ENCODE measurements around the gene NRXN3.

NRXN3 gene

DNA sequence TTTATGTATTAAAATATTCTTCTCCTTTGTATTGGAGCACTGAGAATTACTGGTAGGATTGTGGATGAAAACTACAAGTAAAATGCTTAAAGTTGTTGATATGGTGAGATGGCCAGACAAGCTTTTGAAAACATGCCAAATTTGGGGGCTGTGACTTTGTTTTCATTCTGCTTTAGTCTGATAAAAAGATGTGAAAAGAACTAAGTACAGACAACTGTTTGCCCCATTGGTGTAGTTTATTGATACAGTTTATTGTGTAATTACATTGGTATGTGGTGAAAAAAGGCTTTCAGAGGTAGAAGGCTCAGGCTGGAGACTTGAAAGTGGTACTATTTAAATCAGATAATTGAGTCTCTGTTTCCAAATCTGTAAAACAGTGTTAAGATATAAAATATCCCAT lies 1294.3 kb downstream of the NRXN3 start:
- peaks cover 7% of the 10 kb centered on the region for H3K4me1 ChIP-seq (ENCODE audit: control insufficient read depth, insufficient read depth, low read length)
- no peaks in the 10 kb centered on the region for H3K9me3 ChIP-seq (ENCODE audit: control insufficient read depth, insufficient read depth, low read depth, low read length)
- POLR2A ChIA-PET: no interaction called here
- H3K27ac ChIP-seq (ENCODE audit: extremely low read depth, low read depth, low read length): no peak overlapping the region
- no peak overlapping the region for H3K4me3 ChIP-seq (ENCODE audit: low read depth, low read length)
- TF ChIP-seq SP2 (tag by site-specific recombination; IDR thresholded peaks at IDR 0.05): no peak
- TF ChIP-seq, protein P1, sequence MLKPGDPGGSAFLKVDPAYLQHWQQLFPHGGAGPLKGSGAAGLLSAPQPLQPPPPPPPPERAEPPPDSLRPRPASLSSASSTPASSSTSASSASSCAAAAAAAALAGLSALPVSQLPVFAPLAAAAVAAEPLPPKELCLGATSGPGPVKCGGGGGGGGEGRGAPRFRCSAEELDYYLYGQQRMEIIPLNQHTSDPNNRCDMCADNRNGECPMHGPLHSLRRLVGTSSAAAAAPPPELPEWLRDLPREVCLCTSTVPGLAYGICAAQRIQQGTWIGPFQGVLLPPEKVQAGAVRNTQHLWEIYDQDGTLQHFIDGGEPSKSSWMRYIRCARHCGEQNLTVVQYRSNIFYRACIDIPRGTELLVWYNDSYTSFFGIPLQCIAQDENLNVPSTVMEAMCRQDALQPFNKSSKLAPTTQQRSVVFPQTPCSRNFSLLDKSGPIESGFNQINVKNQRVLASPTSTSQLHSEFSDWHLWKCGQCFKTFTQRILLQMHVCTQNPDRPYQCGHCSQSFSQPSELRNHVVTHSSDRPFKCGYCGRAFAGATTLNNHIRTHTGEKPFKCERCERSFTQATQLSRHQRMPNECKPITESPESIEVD (tag by site-specific recombination; IDR thresholded peaks at IDR 0.05): peak; percentile 42
- no peaks in the 10 kb centered on the region for H3K36me3 ChIP-seq (ENCODE audit: control insufficient read depth in 2 of 2, insufficient read depth in 1 of 2, low read length in 2 of 2)
- CTCF ChIA-PET: no interaction called here

DNA sequence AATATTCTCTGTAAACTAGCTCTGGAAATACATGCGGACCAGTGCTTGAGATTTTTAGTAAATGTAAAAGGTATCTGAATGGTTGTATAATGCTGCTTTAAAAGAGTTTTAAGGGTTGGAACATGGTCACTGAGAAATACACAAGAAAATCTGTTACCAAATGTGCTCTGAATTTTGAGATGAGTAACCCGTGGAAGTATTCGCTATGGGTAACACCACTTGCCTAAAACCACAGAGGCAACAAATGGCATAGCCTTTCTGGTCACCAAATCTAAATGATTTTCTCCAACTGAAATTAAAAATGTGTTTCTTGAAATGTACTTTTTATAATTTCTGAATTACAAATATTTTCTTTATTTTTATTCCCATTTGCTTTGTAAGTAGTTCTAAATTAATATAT lies 1295.5 kb downstream of the NRXN3 start:
- no peaks in the 10 kb centered on the region for H3K9me3 ChIP-seq (ENCODE audit: control insufficient read depth, insufficient read depth, low read depth, low read length)
- no peak for TF ChIP-seq HOXC10 (CRISPR knock-in tag; IDR thresholded peaks at IDR 0.05)
- TF ChIP-seq ZNF239 (tag by site-specific recombination; IDR thresholded peaks at IDR 0.05): no peak
- ChIA-PET CTCF (no interaction called here), POLR2A (no interaction called here)
- no peak overlapping the region for H3K4me3 ChIP-seq (ENCODE audit: low read depth, low read length)
- no peak overlapping the region for H3K27ac ChIP-seq (ENCODE audit: extremely low read depth, low read depth, low read length)
- H3K4me1 ChIP-seq (ENCODE audit: control insufficient read depth, insufficient read depth, low read length): peaks cover 7% of the 10 kb centered on the region
- no peaks in the 10 kb centered on the region for H3K36me3 ChIP-seq (ENCODE audit: control insufficient read depth in 2 of 2, insufficient read depth in 1 of 2, low read length in 2 of 2)

DNA sequence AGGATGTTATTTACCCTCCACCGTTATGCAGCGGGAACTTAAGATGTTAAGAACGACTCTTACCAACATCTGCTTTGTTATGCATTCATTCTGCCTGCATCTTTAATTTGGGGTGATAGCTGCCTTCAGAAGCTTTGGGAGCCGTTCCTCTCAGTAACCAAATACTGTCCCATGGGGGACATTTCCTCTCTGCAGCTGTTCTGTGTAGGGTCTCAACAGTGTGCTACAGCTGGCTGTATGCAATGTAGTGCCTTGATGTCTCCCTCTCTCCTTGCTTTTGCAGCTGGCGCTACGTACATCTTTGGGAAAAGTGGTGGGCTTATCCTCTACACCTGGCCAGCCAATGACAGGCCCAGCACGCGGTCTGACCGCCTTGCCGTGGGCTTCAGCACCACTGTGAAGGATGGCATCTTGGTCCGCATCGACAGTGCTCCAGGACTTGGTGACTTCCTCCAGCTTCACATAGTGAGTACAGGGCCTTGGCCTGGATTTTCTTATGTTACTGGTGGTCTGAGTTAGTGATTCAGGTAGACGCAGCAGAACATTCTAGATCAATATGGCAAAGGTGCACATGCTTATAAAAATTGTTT lies 1296.9 kb downstream of the NRXN3 start:
- no peaks in the 10 kb centered on the region for H3K9me3 ChIP-seq (ENCODE audit: control insufficient read depth, insufficient read depth, low read depth, low read length)
- no peak overlapping the region for H3K27ac ChIP-seq (ENCODE audit: extremely low read depth, low read depth, low read length)
- ChIA-PET CTCF (no interaction called here), POLR2A (no interaction called here)
- no peak for TF ChIP-seq SCRT2 (tag by site-specific recombination; IDR thresholded peaks at IDR 0.05)
- no peak for TF ChIP-seq SCRT1 (tag by site-specific recombination; IDR thresholded peaks at IDR 0.05; ENCODE audit: borderline replicate concordance)
- TF ChIP-seq GLI4 (tag by site-specific recombination; IDR thresholded peaks at IDR 0.05): no peak
- TF ChIP-seq ZNF610 (tag by site-specific recombination; IDR thresholded peaks at IDR 0.05; ENCODE audit: borderline replicate concordance): no peak
- no peak for TF ChIP-seq EGR2 (tag by site-specific recombination; IDR thresholded peaks at IDR 0.05; ENCODE audit: low read depth)
- no peak for TF ChIP-seq ZNF121 (tag by site-specific recombination; IDR thresholded peaks at IDR 0.05)
- TF ChIP-seq ZNF776 (tag by site-specific recombination; IDR thresholded peaks at IDR 0.05; ENCODE audit: borderline replicate concordance): no peak
- no peak for TF ChIP-seq KLF16 (tag by site-specific recombination; IDR thresholded peaks at IDR 0.05)
- peaks cover 7% of the 10 kb centered on the region for H3K4me1 ChIP-seq (ENCODE audit: control insufficient read depth, insufficient read depth, low read length)
- H3K36me3 ChIP-seq (ENCODE audit: control insufficient read depth in 2 of 2, insufficient read depth in 1 of 2, low read length in 2 of 2): no peaks in the 10 kb centered on the region
- no peak overlapping the region for H3K4me3 ChIP-seq (ENCODE audit: low read depth, low read length)

DNA sequence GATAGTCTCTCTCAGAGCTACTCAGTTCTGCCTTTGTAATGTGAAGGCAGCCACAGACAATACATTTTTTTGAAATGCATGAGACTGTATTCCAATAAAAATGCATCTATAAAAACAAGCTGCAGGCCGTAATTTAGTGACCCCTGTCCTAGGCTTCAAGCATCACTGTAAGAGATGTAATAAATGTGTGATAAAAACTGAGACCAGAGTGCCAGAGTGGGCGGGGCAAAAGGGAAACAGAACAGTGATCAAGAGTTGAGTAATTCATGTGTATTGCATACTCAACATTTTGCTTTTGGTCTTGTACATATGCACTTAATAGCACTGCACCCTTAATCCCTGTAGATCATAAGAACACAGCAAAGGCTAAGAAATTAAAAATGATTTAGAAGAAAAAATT lies 1297.7 kb downstream of the NRXN3 start:
- ChIA-PET CTCF (no interaction called here), POLR2A (no interaction called here)
- TF ChIP-seq, protein P1 (tag by site-specific recombination; IDR thresholded peaks at IDR 0.05): peak; percentile 30; the same call in 1 of the 2 replicates
- no peak for TF ChIP-seq ZBTB17 (tag by site-specific recombination; IDR thresholded peaks at IDR 0.05)
- no peak overlapping the region for H3K4me3 ChIP-seq (ENCODE audit: low read depth, low read length)
- peaks cover 10% of the 10 kb centered on the region for H3K4me1 ChIP-seq (ENCODE audit: control insufficient read depth, insufficient read depth, low read length)
- no peaks in the 10 kb centered on the region for H3K9me3 ChIP-seq (ENCODE audit: control insufficient read depth, insufficient read depth, low read depth, low read length)
- no peak overlapping the region for H3K27ac ChIP-seq (ENCODE audit: extremely low read depth, low read depth, low read length)
- no peaks in the 10 kb centered on the region for H3K36me3 ChIP-seq (ENCODE audit: control insufficient read depth in 2 of 2, insufficient read depth in 1 of 2, low read length in 2 of 2)
